Inflammatory macrophage (primary cell): ENCODE measurements around the gene PPP1R15B.
A peak's percentile ranks its signal among the peaks of the same experiment; 100 is the strongest.

ENCODE experiments used
- DNase-seq, 2 donors: peaks; one replicate each; pipeline ENCODE4 v3.0.0-alpha.2; 2020 to 2022
- total RNA-seq, 18 experiments: gene quantifications; one replicate each; lab custom pipeline; 2026; ENCODE audit warnings: mixed read lengths in 6 of 18, inconsistent platforms in 2 of 18; lab: John Stamatoyannopoulos, UW

PPP1R15B gene
- total RNA-seq, result 118 to 640 (median 194) reads per million in 18 experiments

- peak; percentile 99 to 100 for DNase-seq
Measured at GRCh38 chr1:204411451-204412204, at the start of gene PPP1R15B. PPP1R15B (minus strand) TSS chr1:204411817; CDS start chr1:204411411, 406 bp downstream.

GRCh38 chr1:204460346-204460745 is 48.7 kb upstream of the PPP1R15B start:
- no peak for DNase-seq

- no peak for DNase-seq
Measured at GRCh38 chr1:204459706-204460105, 48.1 kb upstream of the PPP1R15B start.

GRCh38 chr1:204457666-204458065 is 46.0 kb upstream of the PPP1R15B start:
- no peak for DNase-seq

GRCh38 chr1:204456826-204457442 is 45.3 kb upstream of the PPP1R15B start:
- no peak for DNase-seq

- no peak for DNase-seq
Measured at GRCh38 chr1:204455831-204456145, 44.2 kb upstream of the PPP1R15B start.

GRCh38 chr1:204455063-204455830 is 43.6 kb upstream of the PPP1R15B start:
- DNase-seq, result no peak

GRCh38 chr1:204454476-204454875 is 42.9 kb upstream of the PPP1R15B start:
- DNase-seq, result no peak

- DNase-seq, result no peak
Measured at GRCh38 chr1:204453141-204453772, 41.6 kb upstream of the PPP1R15B start.

- DNase-seq, result no peak
Measured at GRCh38 chr1:204451352-204452124, 39.9 kb upstream of the PPP1R15B start.

GRCh38 chr1:204450461-204451257 is 39.0 kb upstream of the PPP1R15B start:
- no peak for DNase-seq

- DNase-seq, result no peak
Measured at GRCh38 chr1:204449678-204450280, 38.2 kb upstream of the PPP1R15B start.

- no peak for DNase-seq
Measured at GRCh38 chr1:204448991-204449677, 37.5 kb upstream of the PPP1R15B start.

- peak; percentile 25 to 40 for DNase-seq
Measured at GRCh38 chr1:204448344-204448964, 36.8 kb upstream of the PPP1R15B start.

- no peak for DNase-seq
Measured at GRCh38 chr1:204447736-204448135, 36.1 kb upstream of the PPP1R15B start.

GRCh38 chr1:204447190-204447589 is 35.6 kb upstream of the PPP1R15B start:
- DNase-seq, result no peak

GRCh38 chr1:204446413-204447111 is 34.9 kb upstream of the PPP1R15B start:
- DNase-seq, result peak; percentile 74 to 80

- peak; percentile 29 to 56 for DNase-seq
Measured at GRCh38 chr1:204445860-204446412, 34.3 kb upstream of the PPP1R15B start.
